Right renal cortex interstitium (tissue), 3 donors: Measurements from ENCODE around the gene POLA1. TPM values are rescaled to one million over a fixed set of nuclear protein-coding genes. Genes with fewer than 3 reads are reported as not detected.

Experiments
- DNase-seq, 3 donors: peaks; one replicate each; pipeline ENCODE4 v3.0.0-alpha.2; 2013; ENCODE audit warnings: low read depth in 3 of 3, low spot score in 2 of 3
- polyA plus RNA-seq, 3 donors: library from polyadenylated mRNA; unstranded; fragments of 120-200 nt; gene quantifications; one replicate each; pipeline ENCODE4 v1.2.1, GENCODE V29; 2013; ENCODE audit not compliant: insufficient read length in 3 of 3

POLA1 gene
- polyA plus RNA-seq, 3 donors: 17.7 to 19.8 (median 18.5) TPM

DNA sequence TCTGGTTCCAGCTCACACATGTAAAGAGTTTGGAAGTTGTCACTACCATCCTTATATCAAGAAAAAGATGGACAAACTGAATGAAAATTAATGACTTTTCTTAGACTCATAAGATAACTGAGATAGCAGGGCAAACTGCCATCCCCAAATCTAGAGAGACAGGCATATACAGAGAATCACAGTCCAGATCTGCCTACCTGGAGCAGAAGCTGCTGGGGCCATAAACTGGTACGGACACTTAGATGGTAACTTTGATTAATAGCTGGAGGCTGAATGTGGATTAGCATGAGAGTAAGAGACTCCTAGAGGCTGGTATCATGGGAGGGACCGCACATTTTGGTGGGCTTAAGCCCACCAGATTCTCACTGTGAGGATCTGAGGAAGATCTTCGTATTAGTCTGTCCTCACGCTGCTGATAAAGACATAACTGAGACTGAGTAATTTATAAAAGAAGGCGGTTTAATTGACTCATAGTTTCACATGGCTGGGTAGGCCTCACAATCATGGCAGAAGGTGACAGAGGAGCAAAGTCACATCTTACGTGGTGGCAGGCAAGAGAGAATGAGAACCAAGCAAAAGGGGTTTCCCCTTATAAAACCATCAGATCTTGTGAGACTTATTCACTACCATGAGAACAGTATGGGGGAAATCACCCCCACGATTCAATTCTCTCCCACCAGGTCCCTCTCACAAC lies 10.8 kb upstream of the POLA1 start:
- no peak for DNase-seq

DNA sequence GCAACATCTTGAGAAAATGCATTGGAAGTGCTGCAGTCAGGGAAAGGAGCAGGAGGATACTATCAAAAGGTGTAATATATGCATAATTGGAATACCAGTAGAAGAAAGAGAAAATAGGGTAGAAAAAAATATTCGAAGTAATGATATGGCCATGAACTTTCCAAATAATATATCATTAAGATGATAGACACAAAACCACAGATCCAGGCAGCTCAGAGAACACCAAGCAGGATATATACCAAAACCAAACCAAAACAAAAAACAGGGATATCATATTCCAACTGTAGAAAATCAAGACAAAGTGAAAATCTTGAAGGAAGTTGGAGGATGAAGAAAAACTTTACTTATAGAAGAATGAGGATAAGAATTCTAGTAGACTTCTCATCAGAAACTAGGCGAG lies 9.7 kb upstream of the POLA1 start:
- no peak for DNase-seq

- DNase-seq: no peak
These were observed 1.4 kb upstream of the POLA1 start for GRCh38 chrX:24692305-24692704.

DNA sequence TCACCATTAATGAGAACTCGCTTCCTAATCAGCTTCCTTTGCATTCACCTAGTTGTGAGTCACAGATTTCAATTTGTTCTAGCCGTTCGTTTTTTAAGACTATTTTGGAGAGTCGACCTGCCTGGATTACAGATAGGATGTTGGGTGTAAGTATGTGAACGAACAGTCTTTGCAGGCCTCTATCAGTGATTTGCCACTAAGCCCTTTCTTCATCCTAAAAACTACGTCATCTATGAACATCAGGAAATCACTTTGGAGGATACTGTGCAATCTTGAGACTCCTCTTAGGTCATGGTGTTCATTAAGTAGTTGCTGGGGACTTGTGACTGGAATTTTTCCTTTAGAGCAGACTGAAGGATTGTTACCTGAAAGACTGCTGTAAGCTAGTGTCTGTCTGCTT lies 1.1 kb downstream of the POLA1 start:
- DNase-seq: no peak

GRCh38 chrX:24696294-24696693 lies 2.6 kb downstream of the POLA1 start:
- DNase-seq: no peak

DNA sequence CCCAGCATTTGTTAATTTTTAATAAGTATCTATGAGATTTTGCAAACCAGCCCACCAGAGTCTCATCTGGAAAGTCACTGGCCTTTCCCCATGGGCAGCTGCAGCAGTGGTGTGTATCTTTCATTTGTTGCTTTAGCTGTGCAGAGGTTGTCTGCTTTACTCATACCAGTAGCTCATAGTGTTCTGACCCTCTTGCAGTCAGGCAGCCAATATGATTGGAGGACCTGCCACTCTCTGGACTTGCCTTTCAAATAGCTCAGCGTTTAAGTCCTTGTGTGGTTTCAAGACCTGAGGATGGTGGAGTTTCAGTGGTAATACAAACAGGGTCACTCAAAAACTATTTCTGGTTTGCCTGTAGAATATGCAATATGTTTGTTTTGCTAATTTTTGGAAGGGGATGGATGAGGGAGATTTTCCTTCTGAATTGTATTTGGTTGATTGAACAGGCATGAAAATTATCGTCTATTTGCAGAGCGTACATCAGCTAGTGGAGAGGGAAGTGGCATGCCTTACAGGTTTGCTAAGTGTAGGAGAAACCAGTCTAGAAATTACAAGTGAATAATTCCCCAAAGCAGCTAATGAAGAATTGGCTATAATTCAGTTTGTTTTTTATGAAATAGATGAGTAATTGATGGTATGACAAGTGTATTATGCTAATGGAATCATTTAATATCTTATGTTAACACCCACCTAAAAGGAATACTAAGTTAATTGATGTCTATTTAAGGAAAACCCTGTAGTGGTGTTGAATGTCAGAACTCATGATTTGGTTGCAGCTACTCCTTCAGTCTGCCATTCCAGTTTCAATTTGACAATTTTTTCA lies 8.9 kb downstream of the POLA1 start:
- no peak for DNase-seq

DNA sequence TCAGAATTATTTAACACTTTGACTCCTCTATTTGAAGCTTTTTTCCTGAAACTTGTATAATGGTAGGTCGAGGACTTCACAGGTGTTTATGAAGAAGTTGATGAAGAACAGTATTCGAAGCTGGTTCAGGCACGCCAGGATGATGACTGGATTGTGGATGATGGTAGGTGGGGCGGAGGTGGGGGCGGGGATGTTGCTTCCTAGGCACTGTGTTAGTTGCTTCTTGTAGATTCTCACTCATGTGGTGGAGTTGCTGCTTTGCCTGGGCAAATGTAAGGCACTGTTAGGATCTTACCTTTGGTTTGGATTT lies 9.4 kb downstream of the POLA1 start:
- no peak for DNase-seq

- DNase-seq: no peak
These were observed 25.1 kb downstream of the POLA1 start for GRCh38 chrX:24718771-24719170.

DNA sequence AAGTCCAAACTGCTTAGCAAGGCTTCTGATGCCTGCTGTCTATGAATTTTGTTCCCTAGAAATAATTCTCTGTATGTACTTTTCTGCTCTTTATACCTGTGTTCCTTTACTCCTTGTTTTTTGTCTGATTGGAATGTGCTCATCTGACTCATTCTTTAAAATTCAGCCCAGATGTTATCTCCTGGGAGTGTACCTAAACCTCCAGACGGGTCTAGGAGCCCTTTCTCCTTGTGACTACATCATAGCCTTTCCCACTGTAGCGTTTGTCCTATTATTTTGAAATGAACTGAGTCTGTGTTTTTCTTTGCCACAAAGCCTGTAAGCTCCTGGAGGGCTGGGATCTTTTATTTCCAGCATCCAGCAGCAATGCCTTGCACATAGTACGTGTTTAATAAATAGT lies 26.3 kb downstream of the POLA1 start:
- DNase-seq: no peak

- no peak for DNase-seq
These were observed 34.8 kb downstream of the POLA1 start for GRCh38 chrX:24728530-24728929.

- no peak for DNase-seq
These were observed 39.2 kb downstream of the POLA1 start for GRCh38 chrX:24732766-24733500.

DNA sequence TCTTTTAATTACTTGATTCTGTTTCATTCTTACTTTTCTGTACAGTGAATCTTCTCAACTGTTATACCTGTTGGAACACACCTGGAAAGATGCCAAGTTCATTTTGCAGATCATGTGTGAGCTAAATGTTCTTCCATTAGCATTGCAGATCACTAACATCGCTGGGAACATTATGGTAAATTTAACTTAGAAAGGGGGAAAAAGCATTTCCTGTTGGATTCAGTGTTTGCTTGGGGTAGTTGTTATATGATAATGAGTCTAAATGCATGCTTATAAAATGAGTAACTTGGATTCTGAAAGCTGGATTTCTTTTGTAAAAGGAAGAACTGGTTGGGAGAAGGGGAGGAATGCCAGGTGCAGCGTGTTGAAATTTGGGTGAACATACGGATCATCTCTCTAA lies 47.6 kb downstream of the POLA1 start:
- DNase-seq: no peak

DNA sequence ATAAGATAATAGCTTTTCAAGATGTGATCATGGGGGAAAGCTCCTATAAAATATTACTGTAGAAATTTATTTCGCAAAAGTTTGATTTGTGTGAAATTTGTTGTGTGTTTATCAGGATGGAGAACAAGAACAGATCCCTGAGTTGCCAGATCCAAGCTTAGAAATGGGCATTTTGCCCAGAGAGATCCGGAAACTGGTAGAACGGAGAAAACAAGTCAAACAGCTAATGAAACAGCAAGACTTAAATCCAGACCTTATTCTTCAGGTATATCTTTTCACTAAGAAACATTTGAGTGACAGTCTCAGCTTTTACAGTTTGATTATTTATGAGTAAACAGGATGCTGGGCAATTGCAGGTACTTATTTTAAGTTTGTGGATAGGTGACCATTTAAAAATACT lies 54.5 kb downstream of the POLA1 start:
- DNase-seq: no peak

DNA sequence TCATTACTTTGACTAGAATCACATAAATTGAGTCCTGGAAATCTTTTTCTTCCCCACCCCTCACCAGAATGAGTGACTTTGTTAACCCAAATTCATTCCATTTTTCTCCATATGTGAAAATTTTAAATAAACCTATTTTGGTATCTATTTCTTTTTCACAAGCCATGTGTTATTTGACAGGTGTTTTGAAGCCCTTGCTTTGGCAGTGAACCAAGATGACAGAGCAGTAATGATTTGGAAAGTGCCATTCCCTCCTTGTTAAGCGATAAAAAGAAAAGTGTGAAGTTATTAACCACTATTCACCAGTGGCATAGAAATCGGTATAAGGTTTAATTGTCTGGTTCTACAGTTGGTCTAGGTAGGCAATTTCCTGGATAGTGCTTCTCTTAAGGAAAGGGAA lies 66.1 kb downstream of the POLA1 start:
- DNase-seq: no peak

DNA sequence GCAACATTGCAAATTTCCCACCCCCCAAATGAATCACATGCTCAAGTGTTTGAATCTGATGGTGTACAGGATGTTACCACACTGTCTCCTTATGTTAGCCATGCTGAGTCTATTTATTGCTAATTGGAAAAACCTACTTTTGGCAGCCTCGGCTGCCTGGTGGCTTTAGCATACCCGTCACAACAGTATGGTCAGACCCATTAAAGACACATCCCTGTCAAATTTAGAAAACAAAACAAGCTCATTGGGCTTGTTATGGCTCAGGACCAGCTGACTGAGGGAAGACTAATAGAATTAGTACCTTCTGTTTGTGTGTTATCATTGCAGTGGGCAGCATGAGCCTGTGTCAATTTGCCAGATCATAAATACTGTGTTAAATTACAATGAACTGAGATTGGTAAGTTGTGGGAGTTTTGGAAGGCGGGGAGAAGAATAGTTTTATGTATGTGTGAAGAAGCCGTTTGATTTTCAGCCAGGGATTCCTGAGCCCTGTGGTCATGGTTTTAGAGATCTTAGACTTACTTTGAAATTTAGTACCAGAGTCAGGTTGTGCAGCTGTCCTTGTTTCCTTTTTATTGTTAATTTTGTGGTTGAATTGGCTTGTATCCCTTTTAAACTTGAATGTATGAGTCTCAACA lies 66.8 kb downstream of the POLA1 start:
- DNase-seq: no peak

GRCh38 chrX:24761306-24761705 lies 67.6 kb downstream of the POLA1 start:
- DNase-seq: no peak

- DNase-seq: no peak
These were observed 70.3 kb downstream of the POLA1 start for GRCh38 chrX:24763989-24764388.

DNA sequence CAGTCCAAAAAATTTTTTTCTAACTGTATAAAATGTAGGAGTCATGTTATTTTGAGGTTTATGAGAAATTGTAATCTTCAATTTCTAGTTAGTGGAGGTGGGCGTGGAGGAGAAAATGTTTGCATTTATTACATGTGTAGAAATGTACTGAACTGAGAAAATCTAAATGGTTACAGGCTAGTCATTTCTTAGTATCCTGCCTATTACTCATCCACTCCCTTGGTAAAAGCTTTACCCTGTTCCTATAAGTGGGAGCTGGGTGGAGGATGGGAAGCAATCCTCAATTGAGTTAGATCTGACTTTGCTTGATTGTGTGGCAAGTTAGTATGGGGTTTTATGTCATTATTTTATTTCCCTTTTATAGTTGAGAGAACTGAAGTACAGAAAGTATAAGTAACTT lies 73.8 kb downstream of the POLA1 start:
- DNase-seq: no peak

GRCh38 chrX:24768556-24768955 lies 74.8 kb downstream of the POLA1 start:
- no peak for DNase-seq

- DNase-seq: no peak
These were observed 80.9 kb downstream of the POLA1 start for GRCh38 chrX:24774650-24775049.

- no peak for DNase-seq
These were observed 82.2 kb downstream of the POLA1 start for GRCh38 chrX:24775891-24776290.
